Esophagus squamous epithelium (tissue), 5 donors: ENCODE results near the gene SS18L1. TPM values are rescaled to one million over a fixed set of nuclear protein-coding genes. Genes with fewer than 3 reads are reported as not detected.

ENCODE experiments used
- DNase-seq: peaks from one replicate; lab custom pipeline; 2025; lab: John Stamatoyannopoulos, UW
- H3K27ac ChIP-seq, 4 donors: fragments of 200-600 bp; sonication (generic); one replicate each; pipeline ENCODE4 v1.5.1; 2016 to 2019; ENCODE audit warnings: mild to moderate bottlenecking in 1 of 4
- H3K27me3 ChIP-seq, 4 donors: fragments of 200-600 bp; sonication (generic); 1 replicate in 3 of 4; 2 replicates in 1 of 4; pipeline versions ENCODE4 v1.5.1 to v1.6.0; 2017 to 2021; ENCODE audit warnings: antibody characterized with exemption in 1 of 4
- H3K36me3 ChIP-seq, 3 donors: fragments of 200-600 bp; sonication (generic); one replicate each; pipeline ENCODE4 v1.5.1; 2016 to 2019
- H3K4me1 ChIP-seq, 3 donors: fragments of 200-600 bp; sonication (generic); one replicate each; pipeline ENCODE4 v1.5.1; 2017 to 2019
- H3K4me3 ChIP-seq, 4 donors: fragments of 200-600 bp; sonication (generic); 1 replicate in 3 of 4; 2 replicates in 1 of 4; pipeline ENCODE4 v1.5.1; 2016 to 2019; ENCODE audit warnings: mild to moderate bottlenecking in 2 of 4, moderate library complexity in 1 of 4
- H3K9me3 ChIP-seq, 3 donors: fragments of 200-600 bp; sonication (generic); one replicate each; pipeline ENCODE4 v1.5.1; 2016 to 2019
- CTCF ChIP-seq, 6 experiments: fragments of 450-650 bp in 4 of 6; fragments of 200-600 bp in 2 of 6; sonication (generic) in 2 of 6; IDR thresholded peaks; one replicate each; pipeline ENCODE4 v1.5.1; 2016 to 2019; ENCODE audit warnings: antibody characterized with exemption in 6 of 6, mild to moderate bottlenecking in 4 of 6, moderate library complexity in 4 of 6
- POLR2A ChIP-seq, 4 donors: fragments of 450-650 bp; IDR thresholded peaks; one replicate each; pipeline ENCODE4 v1.6.1; 2017; ENCODE audit warnings: antibody characterized with exemption in 4 of 4, mild to moderate bottlenecking in 4 of 4, moderate library complexity in 3 of 4
- WGBS, 2 donors: methylation state at CpG; one replicate each; pipeline ENCODE4 v1.1.5; 2018; 5-methylcytosine and 5-hydroxymethylcytosine counted together
- intact Hi-C: fragments of 100-400 bp; cut with DNase I; formaldehyde crosslinking; loops from one replicate; pipeline ENCODE4 v1.15.0; 2022
- total RNA-seq, 4 donors: library from RNA; depleted of rRNA; stranded (reverse); fragments of >200 nt; gene quantifications; one replicate each; pipeline ENCODE4 v1.1.0, GENCODE V29; 2016
- donor health status: DM: yes; HTN: yes; CAD: no.

Gene SS18L1
- total RNA-seq, 4 donors from 2014 or later: 7.8 to 24.5 (median 15.0) TPM

- Histone ChIP-seq H3K4me3 (no peak overlapping the region), H3K27me3 (peaks cover 7 to 91% (median 13%) of the 10 kb centered on the region in 4 donors), H3K36me3 (no peaks in the 10 kb centered on the region), H3K27ac (no peak overlapping the region), H3K4me1 (peaks cover 0 to 3% (median under 1%) of the 10 kb centered on the region in 3 donors), H3K9me3 (no peaks in the 10 kb centered on the region)
- TF ChIP-seq POLR2A (IDR thresholded peaks at IDR 0.05) (no peak), CTCF (IDR thresholded peaks at IDR 0.05) (no peak)
- DNase-seq: no peak
- intact Hi-C loops: no loop called here
- 41 to 46% methylated on average over 7 to 8 of the region's 12 CpGs for WGBS, 2 donors
Measured at GRCh38 chr20:62214067-62214466, 70.5 kb downstream of the SS18L1 start.

- Histone ChIP-seq H3K27me3 (peaks cover 7 to 91% (median 16%) of the 10 kb centered on the region in 4 donors), H3K27ac (no peak overlapping the region), H3K36me3 (no peaks in the 10 kb centered on the region), H3K4me1 (peaks cover 5 to 14% (median 12%) of the 10 kb centered on the region in 3 donors), H3K9me3 (no peaks in the 10 kb centered on the region), H3K4me3 (no peak overlapping the region)
- no peak for DNase-seq
- TF ChIP-seq CTCF (IDR thresholded peaks at IDR 0.05): no peak
- no peak for TF ChIP-seq POLR2A (IDR thresholded peaks at IDR 0.05)
- intact Hi-C loops: no loop called here
- 20 to 51% methylated on average over 2 to 8 of the region's 29 CpGs for WGBS, 2 donors
Measured at GRCh38 chr20:62215020-62215990, 71.7 kb downstream of the SS18L1 start.

GRCh38 chr20:62215991-62216635 lies 72.5 kb downstream of the SS18L1 start:
- no peaks in the 10 kb centered on the region for H3K9me3 ChIP-seq
- H3K4me3 ChIP-seq: no peak overlapping the region
- H3K27ac ChIP-seq: no peak overlapping the region
- H3K36me3 ChIP-seq: no peaks in the 10 kb centered on the region
- no peak for DNase-seq
- H3K27me3 ChIP-seq: peaks cover 11 to 91% (median 23%) of the 10 kb centered on the region in 4 donors
- intact Hi-C loops: no loop called here
- TF ChIP-seq CTCF (IDR thresholded peaks at IDR 0.05) (no peak), POLR2A (IDR thresholded peaks at IDR 0.05) (no peak)
- WGBS, 2 donors: 44 to 87% methylated on average over 3 to 6 of the region's 40 CpGs
- peaks cover 11 to 22% (median 18%) of the 10 kb centered on the region in 3 donors for H3K4me1 ChIP-seq

DNA sequence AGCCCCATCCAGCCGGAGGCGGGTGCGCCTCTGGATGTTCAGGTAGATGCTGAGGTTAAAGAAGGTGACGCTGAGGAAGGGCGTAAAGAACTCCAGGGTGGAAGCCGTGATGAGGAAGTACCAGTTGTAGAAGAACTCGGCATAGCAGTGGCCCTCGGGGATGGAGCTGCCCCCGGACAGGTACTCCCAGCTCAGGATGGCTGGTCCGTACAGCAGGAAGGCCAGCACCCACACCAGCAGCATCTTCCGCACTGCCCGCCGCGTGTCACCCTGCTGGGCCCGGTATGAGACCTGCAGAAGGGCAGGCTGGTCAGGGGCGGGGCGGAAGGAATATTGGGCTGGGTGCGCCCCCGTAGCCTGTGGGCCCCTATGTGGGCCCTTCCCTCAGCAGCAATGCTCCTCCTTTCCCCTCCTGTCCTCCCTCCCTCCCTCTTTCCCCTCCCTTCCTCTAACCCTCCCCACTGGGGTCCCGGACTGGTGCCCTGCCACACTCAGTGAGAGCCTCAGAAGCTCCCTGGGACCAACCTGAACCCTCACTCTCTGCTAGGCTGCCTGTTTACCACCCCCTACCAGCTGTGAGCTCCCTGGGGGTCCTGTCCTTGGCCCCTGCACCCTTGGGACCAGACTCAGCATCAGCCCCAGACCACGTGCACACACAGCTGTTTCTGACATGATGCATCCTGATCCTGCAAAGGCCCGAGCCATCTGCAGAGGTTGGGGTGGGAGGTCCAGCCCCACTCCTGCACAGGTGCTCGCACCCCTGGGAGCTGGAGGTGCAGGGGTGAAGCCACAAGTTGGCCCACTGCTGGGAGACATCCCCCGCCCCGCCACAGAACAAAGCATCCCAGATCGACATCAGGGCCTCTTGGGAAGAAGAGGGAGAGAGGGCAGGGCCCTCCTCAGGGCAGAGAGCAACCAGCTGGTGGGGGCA lies 73.3 kb downstream of the SS18L1 start:
- H3K36me3 ChIP-seq: no peaks in the 10 kb centered on the region
- H3K4me3 ChIP-seq: no peak overlapping the region
- intact Hi-C loops: no loop called here
- H3K27ac ChIP-seq: no peak overlapping the region
- peaks cover 11 to 30% (median 24%) of the 10 kb centered on the region in 3 donors for H3K4me1 ChIP-seq
- H3K9me3 ChIP-seq: no peaks in the 10 kb centered on the region
- WGBS, 2 donors: 72 to 73% methylated on average over 10 to 11 of the region's 26 CpGs
- no peak for DNase-seq
- TF ChIP-seq POLR2A (IDR thresholded peaks at IDR 0.05) (no peak), CTCF (IDR thresholded peaks at IDR 0.05) (no peak)
- peaks cover 11 to 91% (median 28%) of the 10 kb centered on the region in 4 donors for H3K27me3 ChIP-seq
